GM04503 (cell line): ENCODE measurements around the gene SCAMP2.
"Not testable (repeated sequence)": the region's sequence is repeated elsewhere in the genome, so short reads cannot be mapped to it uniquely, and the experiment has no call there.

Source experiments
- DNase-seq: peaks from one replicate; pipeline ENCODE4 v3.0.0-alpha.2; 2012; ENCODE audit warnings: low read depth

Gene SCAMP2, protein sequence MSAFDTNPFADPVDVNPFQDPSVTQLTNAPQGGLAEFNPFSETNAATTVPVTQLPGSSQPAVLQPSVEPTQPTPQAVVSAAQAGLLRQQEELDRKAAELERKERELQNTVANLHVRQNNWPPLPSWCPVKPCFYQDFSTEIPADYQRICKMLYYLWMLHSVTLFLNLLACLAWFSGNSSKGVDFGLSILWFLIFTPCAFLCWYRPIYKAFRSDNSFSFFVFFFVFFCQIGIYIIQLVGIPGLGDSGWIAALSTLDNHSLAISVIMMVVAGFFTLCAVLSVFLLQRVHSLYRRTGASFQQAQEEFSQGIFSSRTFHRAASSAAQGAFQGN

DNA sequence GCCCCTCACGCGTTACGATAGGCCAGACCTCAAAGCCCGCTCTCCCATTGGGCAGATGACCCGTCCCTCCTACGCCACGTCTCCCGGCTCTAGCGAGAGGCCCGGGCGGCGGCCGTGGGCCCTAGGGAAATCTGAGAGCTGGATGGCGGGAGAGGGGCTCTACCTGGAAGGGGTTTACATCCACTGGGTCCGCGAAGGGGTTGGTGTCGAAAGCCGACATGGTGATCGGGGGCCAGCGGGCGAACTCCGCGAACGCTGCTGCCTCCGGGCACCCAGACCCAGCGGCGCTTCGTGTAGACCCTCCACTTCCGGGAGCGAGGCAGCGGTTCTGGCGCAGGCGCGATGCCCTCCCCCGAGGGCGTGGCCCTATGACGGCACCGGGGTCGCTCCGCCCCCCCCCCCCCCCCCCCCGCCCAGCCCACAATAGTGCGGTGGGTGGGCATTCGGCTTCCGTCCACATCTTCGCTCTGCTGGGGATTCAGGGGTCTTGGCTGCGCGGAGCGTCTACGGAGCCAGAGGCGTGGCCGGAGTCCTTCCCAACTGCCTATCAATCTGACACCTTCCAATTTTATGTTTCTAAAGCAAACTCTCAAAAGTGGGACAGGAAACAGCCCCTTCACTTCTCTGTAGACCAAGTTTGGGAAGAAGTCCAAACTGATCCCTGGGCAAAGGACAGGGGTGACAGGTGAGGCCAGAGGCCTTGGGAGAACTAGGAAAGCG is at the start of gene SCAMP2:
Gene SCAMP2 (minus strand): TSS at position 330 of the 720 bp plus-strand sequence. CDS start 110 bp downstream, at position 220.
- peak; percentile 76 for DNase-seq

DNA sequence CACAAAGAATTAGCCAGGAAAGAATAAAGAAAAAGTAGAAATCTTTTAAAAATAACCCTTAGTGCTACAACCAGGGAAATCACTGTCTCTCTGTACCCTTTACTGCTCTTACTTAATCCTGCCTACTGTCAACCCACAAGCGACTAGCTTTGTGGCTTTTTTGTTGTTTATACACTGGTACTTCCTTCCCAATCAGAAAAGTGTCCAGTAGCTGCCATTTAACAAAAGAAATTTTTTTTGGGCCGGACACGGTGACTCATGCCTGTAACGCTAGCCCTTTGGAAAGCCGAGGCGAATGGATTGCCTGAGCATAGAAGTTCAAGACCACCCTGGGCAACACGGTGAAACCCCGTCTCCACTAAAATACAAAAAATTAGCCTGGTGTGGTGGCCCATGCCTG is 47.3 kb upstream of the SCAMP2 start:
- DNase-seq = no peak

DNA sequence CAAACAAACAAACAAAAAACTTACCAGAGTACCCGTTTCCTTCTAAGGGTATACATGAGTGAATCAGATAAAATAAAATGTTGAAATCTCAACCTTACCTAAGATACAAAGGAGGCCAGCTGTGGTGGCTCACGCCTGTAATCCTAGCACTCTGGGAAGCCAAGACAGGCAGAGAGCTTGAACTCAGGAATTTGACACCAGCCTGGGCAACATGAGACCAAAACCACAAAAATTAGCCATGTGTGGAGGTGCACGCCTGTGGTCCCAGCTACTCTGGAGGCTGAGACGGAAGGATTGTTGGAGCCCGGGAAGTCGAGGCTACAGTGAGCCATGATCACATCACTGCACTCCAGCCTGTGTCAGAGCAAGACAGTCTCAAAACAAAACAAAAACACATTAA is 44.5 kb upstream of the SCAMP2 start:
- no peak for DNase-seq

DNA sequence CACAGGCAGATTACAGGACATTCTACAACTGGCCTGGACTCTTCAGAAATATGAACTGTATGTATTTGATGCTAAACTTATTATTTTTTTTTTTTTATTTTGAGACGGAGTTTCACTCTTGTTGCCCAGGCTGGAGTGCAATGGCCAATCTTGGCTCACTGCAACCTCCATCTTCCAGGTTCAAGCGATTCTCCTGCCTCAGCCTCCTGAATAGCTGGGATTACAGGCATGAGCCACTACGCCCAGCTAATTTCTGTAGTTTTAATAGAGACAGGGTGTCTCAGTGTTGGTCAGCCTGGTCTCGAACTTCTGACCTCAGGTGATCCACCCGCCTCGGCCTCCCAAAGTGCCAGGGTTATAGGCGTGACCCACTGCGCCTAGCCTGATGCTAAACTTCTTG is 40.6 kb upstream of the SCAMP2 start:
- not testable (repeated sequence) for DNase-seq

DNA sequence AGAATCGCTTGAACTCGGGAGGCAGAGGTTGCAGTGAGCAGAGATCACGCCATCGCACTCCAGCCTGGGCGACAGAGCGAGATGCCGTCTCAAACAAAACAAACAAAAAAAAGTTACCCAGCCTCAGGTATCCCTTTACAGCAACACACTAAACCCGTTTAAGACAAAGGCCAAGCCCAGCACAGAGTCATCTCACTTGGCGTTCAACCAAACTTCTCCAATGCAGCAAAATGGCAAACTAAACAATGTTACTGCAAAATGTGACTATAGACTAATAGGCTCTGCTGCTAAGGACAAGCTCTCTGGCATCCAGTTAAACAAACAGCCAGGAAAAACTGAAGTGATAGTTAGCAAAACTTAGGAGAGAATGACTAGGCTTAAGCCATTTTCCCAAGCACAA is 39.9 kb upstream of the SCAMP2 start:
- no peak for DNase-seq

DNA sequence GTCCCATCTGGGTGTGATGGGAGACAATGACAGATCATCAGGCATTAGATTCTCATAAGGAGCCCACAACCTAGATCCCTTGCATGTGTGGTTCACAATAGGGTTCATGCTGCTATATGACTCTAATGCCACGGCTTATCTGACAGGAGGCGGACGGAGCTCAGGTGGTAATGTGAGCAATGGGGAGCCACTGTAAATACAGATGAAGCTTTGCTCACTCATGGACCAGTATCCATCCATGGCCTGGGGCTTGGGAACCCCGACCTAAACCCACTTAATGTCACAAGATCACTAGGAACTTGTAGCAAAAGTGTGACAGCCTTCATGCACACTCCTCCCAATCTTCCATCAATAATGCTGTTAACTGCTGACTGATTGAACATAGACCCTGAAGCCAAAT is 35.5 kb upstream of the SCAMP2 start:
- no peak for DNase-seq

DNA sequence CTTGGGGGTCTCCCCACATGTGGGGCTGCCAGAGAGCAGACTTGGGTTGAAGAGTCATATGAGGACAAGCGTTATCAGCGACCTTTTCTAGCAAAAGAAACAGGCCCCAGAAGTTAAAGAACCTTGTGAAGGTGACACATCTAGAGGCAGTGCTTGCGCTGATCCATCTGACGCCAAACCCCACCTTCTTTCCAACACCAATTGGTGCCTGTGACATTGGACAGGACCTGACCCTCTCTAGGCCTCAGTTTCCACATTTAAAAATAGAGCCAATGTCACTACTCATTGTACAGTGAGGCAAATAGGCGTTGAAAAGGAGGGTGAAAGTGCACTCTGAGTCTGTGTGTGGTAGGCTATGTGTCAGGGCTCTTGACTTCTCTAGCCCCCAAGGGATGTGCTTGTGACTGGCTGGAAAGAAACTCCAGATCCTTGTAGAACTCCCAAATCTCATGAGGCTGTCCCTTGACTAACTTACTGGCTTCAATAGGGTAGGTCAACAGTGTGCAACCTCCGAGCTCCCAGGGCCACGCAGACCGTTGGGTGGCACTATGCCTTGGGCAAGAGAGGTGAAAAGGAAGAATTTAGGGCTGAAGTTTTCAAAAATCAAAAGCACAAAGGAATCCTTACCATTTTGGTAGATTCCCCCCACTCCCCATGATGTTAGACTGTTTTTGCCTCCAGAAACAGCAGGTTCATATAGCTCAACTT is 34.2 kb upstream of the SCAMP2 start:
- DNase-seq = no peak

DNA sequence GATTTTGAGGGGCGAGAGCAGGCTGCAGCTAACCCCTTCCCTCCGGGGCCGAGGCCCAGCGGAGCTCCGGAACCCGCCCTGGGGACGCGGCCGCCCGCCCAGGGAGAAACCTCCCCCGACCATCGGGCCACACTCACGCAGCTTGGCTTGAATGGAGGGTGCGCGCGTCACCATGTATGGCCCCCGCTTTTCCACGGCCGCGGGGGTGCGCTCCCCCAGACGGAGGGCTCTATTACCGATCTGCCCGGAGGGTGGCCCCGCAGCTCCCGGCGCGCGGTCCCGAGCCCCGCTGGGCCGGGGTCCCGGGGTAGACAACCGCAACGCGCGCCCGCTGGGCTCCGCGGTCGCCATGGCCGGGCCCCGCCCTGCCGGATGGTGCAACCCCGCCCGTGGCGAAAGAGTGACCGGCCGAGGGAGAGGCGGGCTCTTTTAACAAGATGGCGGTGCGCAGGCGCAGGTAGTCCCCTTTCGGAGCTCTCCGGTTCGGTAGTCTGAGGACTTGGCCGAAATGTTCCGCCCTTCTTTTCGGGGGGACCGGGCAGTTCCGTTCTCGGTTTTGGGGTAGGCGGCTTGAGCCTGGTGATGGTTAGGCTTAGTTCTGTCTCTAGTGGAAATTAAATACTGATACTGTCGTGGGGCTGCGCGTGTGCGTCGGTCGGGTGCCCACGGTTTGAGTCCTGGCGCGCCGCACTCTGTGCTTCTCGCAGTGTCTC is 33.4 kb upstream of the SCAMP2 start, which contains the start of gene FAM219B:
Gene FAM219B (minus strand): TSS at position 402 of the 713 bp plus-strand sequence. CDS start 51 bp downstream, at position 351.
- DNase-seq = peak; percentile 39

DNA sequence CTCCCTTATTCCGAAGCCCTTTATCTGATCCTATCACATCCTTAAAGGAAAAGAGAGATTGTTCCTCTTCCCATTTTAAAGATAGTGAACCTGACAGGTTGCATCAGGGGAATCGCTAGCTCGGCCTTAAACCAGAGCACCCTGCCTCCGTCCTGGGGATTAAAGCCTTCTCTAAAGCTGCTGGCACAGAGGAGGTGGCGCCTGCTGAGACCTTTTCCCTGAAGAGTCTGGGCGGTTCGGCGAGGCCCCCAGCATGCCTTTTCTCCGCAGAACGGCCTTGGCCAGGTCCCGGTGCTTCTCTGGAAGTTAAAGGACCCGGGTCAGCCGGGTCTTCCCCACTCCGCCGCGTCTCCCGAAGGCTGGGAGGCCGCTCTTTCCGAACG is 32.9 kb upstream of the SCAMP2 start:
- no peak for DNase-seq

DNA sequence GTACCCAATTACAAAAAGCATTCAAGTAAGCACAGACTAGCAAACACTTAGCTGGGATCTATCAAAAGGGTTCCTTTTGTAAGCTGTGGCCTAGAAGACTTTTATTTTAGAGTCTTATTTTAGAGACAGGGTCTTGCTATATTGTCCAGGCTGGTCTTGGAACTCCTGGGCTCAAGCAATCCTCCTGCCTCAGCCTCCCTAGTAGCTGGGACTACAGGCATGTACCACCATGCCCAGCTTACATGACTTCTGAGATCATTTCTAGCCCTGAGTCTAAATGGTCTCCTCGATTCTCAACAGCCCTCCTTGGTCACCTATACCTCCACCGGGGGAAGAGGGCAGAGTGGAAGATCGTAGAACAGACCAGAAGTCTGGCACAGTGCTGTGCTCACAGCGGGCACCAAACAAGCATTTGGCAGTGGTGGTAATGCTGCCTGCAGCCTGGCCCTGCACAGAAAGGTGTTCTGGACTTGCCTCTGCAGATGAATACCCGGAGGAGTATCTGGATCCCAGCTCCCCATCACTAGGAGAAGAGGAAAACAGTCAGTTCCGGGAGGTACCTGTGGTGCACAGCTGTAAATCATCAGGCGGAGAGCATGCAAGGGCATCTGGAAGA is 31.1 kb upstream of the SCAMP2 start:
- DNase-seq = no peak

DNA sequence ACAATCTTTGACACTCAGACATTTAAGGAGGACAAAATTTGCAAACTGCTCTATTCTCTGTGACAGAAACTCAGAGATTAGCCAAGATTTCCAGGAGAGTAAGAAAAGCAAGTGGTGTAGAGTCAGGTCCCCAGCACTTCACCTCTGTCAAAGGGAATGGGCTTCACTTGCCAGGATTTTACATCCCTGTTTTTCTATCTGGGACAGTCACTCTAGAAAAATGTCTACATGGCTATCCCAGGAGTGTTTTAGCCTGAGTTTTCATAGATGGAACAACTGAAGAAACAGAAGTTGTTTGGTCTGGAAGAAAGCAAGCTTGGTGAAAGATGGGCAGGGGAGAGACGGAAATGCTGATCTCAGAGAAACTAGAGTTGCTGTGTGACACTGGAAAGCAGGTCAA is 30.5 kb upstream of the SCAMP2 start:
- DNase-seq = peak; percentile 13

DNA sequence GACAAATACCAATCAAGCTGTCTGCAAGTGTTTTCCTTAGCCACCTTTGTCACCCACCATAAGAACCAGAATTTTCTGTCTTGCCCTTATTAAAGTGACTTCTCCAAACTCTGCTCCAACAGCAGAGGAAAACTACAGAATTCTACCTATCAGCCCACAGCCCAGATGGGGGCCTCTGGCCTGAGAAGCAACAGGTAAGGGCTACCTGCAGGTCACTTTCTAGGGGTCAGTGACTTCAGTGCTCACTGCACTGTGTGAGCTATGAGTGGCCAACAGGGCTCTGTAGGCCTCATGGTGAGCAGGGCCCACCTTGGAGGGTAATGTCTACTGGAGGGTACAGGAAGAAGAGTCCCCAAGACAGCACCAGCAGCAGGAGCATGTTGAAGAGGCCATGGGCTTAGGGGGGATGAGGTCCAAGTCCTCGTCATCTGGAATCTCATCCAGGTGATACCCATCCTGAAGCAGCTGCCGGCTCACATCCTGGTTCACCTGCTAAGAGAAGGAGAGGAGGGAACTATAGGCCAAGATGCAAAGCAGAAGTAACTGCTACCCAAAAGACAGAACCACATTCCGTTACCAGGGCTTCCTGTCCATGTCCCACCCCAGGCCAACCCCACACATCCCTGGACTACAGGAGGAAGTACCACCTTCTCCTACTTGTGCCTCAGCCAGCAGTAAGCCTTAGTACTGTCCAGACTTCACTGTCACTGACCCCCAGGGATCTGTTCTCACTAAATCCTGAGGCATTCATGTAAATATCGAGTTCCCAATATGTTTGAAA is 29.3 kb upstream of the SCAMP2 start:
- DNase-seq = no peak

DNA sequence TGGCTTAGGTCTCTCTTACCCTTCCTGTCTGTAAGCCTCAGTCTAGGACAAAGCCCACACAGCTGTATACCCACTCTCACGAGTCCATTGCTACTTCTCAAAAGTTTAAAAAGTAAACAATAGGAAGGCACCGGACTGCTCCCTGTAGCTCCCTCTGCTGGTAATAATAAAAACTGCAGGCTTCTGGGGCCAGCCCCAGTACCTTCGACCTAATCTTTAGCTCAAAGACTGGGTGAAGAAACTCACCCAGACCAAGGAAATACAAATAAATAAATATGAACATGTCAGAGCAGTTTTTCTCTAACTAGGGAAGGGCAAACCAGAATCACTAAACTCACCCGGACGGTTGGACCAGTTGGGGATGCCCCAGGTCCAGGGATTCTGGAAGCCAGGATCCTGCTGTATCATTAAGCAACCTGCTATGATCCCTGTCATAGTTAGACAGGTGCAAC is 28.5 kb upstream of the SCAMP2 start:
- no peak for DNase-seq

DNA sequence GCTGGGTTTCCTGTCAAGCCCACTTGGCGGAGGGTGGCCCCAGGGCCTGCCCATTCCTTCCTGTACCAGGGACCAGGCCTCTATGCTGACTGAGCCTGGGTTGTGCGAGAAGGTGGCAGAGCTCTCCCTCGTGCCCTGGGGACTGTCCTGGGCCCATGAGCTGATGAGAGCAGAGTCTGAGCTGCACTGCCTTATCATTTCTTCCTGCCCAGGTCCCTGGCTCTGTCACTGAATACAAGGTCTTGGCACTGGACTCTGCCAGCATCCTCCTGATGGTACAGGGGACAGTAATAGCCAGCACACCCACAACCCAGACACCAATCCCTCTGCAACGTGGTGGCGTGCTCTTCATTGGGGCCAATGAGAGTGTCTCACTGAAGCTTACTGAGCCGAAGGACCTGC is 24.1 kb upstream of the SCAMP2 start:
- DNase-seq = no peak

DNA sequence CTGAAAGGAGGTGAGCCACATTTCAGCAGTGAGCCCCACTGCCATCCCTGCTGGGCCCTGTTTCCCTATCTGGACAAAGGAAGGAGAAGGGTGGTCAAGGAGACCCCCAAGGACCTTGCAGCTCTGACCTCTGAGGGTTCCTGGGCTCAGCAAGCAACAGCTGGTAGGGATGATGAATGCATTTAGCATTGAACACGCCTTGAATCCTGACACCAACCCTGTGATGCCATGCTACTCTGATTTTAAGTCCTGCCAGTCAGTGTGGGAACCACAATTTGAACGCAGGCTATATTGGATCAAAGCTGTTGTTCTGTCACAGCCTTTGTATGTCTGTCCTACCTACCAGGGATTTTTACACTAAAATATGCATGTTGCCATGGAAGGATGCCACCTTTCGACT is 23.2 kb upstream of the SCAMP2 start:
- no peak for DNase-seq

DNA sequence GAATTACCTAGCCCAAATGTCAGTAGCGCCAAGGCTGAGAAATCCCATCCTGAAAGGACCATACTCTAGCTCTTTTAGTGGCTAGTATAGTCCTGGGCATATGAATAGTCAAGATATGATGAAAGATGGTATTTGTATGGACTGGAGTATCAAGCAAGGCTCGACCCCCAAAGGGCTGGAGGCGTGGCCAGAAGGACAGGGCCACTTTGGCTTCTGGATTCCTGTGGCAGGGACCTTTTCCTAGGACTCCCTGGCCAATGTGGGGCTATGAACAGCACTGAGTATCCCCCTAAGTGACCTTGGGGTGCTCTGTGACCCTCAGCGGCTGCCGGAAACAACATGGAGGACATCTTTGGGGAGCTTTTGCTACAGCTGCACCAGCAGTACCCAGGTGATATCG is 22.7 kb upstream of the SCAMP2 start:
- no peak for DNase-seq

DNA sequence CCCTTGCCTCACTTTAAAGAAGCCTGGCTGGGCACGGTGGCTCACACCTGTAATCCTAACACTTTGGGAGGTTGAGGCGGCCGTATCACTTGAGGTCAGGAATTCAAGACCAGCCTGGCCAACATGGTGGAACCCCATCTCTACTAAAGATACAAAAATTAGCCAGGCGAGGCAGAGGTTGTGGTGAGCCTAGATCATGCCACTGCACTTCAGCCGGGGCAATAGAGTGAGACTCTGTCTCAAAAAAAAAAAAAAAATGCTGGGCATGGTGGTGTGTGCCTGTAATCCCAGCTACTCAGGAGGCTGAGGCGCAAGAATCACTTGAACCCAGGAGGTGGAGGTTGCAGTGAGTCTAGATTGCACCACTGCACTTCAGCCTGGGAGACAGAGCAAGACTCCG is 21.2 kb upstream of the SCAMP2 start:
- not testable (repeated sequence) for DNase-seq

DNA sequence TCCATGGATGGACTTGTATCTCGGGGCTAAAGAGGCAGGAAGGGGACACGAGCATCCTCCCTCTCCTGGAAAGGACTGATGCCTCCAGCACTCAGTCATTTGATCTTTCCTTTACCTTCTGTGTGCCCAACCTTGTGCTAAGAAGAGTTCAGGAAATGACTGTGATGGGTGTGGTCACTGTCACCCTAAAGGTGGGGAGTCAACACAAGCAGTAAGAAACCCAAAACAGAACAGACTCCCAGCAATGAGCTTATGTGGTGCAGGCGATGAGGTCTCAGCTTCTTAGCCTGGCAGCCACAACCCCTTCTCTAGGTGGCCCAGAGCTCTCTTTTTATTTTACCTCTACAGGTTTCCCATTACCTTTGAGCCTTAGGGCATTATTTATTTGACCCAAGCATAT is 20.5 kb upstream of the SCAMP2 start:
- DNase-seq = no peak

DNA sequence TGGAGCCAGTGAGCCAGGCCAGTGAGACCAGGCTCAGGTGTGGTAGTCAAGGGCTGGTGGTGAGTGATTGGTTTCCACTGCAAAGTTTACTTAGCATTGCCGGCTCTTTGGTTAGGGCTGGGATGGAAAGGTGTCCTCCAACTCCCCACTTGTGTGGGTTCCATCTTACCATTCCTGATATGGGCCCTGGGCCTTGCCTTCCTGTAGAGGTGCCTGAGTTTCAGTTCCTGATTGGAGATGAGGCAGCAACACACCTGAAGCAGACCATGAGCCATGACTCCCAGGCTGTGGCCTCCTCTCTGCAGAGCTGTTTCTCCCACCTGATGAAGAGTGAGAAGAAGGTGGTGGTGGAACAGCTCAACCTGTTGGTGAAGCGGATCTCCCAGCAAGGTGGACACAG is 19.8 kb upstream of the SCAMP2 start:
- no peak for DNase-seq

DNA sequence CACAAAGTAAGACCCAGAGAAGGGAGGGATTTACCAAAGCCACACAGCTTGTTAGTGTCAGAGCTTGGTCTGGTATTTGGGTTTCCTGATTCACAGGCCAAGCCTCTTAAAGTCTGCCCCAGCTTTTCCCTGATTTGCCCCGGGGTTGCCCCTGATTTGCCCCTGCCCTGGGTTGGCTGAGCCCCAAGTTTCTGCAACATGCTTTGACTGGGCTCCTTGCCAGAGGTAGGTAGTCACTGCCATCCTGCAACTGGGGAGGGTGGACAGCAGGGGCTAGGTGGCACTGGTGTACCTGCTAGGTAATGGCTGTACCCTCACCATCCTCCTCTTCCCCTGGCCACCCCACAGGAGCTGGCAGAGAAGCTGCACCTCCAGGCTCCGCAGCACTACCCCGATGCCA is 19.1 kb upstream of the SCAMP2 start:
- DNase-seq = no peak

DNA sequence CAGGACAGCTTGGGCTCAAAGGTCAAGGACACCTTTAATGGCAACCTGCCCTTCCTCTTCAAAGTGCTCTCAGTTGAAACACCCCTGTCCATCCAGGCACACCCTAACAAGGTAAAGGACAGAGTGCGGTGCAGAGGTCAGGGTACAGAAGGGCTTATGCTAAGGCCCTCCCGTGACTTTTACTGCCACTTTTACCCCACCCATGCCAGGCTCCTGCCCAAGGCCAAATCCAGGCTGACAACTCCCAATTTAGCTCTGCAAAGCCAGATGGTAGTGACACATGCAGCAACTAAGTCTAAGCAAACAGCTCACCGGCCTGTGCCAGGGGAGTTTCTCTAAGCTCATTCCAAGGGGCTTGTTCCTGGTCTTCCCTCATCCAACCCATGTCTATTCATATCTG is 18.3 kb upstream of the SCAMP2 start:
- DNase-seq = no peak
